NCI-H2029 treated with DMSO at 0.1 percent for 48 hours (cell line): Measurements from ENCODE around the gene PRKCH.
A peak's percentile ranks its signal among the peaks of the same experiment; 100 is the strongest.
"Not testable (repeated sequence)": the region's sequence is repeated elsewhere in the genome, so short reads cannot be mapped to it uniquely, and the experiment has no call there.

ENCODE experiments used
- DNase-seq: peaks from one replicate; lab custom pipeline; 2025; lab: John Stamatoyannopoulos, UW

Gene PRKCH

GRCh38 chr14:61459229-61459628 lies 137.8 kb downstream of the PRKCH start:
- no peak for DNase-seq

- no peak for DNase-seq
These were observed 138.7 kb downstream of the PRKCH start for GRCh38 chr14:61460063-61460462.

DNA sequence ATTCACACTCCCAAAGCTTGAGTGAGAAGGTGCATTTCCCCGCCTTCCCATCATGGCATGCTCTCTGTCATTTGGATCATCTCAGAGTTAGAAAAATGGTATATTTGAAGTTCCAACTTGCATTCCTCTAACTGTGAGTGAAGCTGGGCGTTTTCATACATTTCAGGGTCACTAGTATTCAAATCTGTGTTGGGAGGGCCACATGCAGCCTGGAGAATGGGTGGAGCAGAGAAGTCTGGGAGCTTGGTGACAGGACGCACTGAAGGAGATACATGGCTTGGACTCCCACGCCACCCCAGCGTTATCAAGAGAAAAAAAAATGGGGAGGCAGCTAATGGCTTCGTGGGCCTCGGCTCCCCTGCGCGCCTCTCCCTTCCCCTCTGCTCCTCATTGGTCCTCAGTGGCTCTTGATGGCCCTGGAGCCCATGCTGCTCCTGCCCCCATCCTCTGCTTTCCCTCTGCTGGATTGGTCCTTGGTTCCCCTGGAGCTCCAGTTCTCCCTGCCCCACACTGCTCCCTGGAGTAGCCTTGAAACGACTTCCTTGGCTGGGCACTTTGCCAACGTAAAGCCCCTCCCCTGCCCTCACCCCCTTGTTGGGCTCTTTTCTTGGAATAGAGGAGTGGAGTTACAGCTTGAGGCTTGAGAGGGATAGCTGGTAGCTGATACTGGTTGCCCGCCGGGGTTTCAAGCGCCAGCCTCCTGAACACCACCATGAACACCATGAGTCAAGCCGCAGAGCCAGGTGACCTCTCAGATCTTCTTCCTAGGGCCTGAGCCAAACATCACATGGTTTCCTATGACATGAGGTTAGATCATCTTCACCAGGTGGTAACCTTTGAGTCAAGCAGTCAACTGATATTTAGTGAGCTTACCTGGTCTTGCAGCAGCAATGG lies 139.6 kb downstream of the PRKCH start:
- DNase-seq = peak; percentile 99

- peak; percentile 98 for DNase-seq
These were observed 140.5 kb downstream of the PRKCH start for GRCh38 chr14:61461808-61462275.

DNA sequence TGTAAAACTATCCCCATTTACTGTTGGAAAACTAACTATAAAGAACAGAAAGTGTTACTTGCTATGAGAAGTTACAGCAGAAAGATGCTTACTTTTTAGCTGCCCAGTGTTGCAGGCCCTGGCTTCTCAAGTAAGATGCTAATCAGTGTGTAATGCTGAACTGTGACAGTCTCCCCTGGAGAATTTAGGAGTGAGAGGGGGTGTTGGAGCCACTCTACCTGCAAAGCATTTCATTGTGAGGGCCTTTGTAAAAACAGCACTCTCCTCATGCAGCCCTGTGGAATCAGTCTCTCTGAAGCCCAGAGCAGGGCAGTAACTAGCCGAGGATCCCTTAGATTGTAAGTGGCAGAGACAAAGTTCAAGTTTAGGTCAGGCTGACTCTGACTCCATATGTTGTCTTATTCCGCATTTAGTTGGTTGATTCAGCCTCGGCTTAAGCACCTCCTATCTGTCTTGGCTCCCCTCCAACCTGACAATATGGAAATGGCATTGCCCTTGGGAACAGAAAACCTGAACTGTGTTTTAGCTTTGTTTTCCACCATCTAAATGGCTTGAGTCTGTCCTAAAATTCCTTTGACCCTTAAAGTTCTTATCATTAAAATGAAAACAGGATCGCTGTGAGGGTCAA lies 141.3 kb downstream of the PRKCH start:
- no peak for DNase-seq

DNA sequence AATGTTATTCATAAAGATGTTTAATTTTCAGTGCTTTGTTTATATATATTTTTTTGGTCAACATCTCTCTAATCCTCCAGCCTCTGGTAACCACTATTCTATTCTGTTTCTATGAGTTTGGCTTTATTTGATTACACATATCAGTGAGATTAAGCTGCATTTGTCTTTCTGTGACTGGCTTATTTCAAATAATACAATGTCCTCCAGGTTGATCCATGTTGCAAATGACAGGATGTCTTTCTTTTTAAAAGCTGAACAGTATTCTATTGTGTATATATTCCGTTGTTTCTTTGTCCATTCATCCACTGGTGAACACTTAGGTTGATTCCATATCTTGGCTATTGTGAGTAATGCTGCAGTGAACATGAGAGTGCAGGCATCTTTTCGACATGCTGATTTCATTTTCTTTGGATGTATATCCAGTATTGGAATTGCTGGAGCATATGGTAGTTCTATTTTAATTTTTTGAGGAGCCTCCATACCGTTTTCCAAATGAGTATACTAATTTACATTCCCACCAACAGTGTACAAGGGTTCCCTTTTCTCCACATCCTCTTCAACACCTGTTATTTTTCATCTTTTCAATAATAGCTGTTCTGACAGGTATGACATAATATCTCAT lies 142.4 kb downstream of the PRKCH start:
- no peak for DNase-seq

DNA sequence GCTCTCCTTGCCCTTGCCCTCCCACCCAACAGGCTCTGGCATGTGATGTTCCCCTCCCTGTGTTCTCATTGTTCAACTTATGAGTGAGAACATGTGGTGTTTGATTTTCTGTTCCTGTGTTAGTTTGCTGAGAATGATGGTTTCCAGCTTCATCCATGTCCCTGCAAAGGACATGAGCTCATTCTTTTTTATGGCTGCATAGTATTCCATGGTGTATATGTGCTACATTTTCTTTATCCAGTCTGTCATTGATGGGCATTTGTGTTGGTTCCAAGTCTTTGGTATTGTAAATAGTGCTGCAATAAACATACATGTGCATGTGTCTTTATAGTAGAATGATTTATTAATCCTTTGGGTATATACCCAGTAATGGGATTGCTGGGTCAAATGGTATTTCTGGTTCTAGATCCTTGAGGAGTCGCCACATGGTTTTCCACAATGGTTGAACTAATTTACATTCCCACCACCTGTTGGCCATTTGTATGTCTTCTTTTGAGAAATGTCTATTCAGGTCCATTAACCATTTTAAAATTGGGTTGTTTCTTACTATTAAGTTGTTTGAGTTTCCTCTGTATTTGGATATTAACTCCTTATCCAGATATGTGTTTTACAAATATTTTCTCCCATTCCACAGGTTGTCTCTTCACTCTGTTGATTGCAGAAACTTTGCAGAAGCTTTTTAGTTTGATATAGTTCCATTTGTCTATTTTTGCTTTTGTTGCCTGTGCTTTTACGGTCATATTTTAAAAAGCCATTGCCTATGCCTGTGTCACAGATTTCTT lies 143.4 kb downstream of the PRKCH start:
- not testable (repeated sequence) for DNase-seq

GRCh38 chr14:61466249-61466904 lies 145.0 kb downstream of the PRKCH start:
- no peak for DNase-seq

- DNase-seq = no peak
These were observed 145.5 kb downstream of the PRKCH start for GRCh38 chr14:61466905-61467280.

DNA sequence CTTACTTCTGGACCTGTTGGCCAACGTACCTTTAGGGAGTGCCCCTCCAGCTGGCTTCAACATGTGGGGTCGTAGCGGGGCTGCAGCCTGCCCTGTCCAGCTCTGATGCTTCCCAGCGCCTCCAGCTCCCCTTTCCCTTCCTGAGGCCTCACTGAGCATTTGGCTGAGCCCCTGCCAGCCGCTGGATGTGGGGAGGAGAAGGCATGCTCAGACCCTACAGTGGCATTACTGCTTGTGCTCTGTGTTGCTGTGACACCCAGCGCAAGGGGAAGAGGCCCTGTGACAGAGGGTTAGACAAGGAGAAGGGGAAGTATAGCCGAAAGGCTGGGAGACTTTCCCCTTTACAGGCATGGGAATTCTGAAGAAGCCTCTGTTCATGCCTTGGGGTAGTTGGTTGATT lies 145.9 kb downstream of the PRKCH start:
- no peak for DNase-seq

DNA sequence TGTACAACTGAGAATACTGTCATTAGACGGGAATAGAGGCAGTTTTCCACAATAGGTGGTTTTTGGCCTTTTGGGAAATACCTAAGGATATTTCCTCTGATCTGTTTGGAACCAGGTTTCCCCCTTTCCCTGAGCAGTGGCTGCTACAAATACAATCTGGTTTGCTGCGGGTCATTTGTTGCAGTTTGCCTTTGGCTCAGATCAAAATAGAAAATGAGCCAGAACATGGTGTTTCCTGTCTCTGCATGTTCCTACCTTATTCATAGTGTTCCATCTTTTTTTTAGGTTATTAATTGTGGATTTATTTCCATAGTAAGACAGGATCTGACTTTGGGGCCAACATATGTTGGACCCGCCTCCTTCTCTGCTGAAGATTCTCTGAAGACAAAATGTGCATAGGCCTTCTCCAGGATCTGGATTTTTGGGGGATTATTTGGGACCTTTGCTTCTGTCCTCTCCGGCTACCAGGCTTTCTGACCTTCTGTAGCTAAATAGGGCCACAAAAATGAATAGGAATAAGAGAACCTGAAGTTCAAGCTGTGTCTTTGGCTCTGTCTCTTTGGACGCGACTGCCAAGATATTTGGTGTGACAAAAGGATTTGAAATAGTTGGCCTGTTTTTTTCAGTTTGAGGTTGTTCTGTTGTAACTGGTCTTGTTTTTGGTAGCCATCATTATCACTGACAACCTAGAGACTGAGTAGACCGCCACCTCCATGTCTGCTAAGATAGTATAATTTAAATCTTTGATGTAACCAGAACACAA lies 146.9 kb downstream of the PRKCH start:
- no peak for DNase-seq

DNA sequence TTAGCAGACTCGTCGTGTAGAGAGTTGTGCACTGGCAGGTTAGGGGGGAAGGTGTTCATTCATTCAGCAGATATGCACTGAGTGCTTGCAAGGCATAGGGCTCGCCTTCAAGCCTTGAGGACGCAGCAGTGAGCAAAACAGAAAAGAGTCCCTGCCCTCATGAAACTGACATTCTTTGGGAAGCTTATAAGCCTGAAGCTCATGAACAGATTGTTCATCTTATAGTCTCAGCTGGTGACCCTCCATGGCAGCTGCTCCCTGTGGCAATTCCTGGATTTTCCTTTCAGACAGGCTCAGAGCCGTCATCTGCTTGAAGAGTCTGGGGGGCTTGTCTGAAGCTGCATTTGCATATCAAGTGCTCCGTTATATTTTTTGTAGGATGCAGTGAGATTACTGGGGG lies 148.4 kb downstream of the PRKCH start:
- no peak for DNase-seq

DNA sequence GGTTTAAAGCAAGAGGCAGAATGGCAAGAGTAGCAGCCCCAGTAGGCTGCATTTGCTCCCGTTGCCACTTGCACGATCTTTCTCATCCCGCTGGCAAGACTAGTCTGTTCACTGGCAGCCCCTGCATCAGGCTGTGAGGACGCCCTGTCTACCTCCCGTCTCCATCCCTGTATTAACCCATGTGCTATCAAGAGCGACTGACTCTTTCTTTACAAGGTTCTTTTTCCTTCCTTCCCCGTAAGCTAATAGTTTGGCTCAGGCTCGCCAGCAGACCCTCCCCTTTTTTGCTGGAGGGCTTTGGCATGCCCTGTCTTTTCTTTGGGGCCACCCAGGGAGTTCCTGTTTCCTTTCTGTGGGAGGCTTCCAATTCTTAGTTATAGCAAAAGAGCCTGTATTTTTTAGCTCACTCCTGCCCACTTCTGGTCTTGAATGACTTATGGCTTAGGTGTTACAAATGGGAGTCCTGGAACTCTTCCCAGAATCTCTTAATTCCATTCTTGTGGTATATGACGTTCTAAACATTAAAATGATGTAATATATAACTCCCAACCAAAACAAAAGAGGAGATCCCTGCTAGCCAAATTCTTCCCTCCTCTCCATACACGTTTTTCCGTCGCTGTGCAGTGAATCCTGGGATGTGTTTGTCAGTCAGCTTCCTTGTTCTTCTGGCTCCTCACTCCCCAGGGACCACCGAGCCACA lies 149.0 kb downstream of the PRKCH start:
- no peak for DNase-seq

DNA sequence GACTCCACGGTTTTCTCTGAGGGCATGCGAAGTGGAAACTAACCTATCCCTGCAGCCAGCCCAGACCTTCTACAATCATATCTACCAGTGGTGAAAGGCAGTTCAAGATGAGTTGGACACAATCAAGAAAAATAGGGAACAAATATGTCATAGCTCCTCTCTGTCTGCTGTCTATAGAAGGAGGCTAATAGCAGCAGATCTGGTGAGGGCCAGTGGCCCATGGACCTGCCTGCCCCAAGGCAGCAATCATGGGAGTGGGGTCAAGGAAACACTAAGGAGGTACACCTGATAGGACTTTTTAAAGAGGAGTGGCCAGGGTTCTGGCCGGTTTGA lies 149.5 kb downstream of the PRKCH start:
- no peak for DNase-seq

GRCh38 chr14:61471297-61472005 lies 150.1 kb downstream of the PRKCH start:
- DNase-seq = no peak

DNA sequence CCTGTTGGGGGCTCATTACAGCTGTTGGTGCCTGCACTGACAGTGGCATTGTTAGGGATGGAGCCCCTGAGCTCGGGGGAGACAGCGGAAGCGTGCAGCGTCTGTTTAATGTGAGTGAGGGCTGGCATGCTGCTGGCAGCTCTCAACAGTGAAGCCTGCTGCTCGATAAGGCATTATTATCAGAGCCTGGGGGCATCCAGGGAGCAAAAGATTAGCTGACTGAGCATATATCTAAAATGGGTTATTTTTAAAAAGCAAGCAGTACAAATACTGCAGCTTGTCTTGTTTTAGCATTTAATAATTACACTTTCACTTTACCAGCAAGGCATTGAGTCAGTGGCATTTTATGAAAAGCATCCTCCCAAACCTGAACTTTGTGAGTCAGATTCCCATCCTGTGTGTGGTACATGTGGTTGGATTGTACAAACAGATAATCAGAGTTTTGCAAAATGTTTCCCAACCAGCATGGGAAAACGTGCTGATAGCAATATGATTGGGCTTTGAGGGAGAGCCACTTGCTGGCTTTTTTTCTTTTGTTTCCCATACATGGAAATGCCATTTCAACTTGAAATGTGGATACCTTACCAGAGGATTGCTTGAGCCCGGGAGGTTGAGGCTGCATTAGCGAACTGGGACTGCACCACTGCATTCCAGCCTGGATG lies 150.8 kb downstream of the PRKCH start:
- no peak for DNase-seq

DNA sequence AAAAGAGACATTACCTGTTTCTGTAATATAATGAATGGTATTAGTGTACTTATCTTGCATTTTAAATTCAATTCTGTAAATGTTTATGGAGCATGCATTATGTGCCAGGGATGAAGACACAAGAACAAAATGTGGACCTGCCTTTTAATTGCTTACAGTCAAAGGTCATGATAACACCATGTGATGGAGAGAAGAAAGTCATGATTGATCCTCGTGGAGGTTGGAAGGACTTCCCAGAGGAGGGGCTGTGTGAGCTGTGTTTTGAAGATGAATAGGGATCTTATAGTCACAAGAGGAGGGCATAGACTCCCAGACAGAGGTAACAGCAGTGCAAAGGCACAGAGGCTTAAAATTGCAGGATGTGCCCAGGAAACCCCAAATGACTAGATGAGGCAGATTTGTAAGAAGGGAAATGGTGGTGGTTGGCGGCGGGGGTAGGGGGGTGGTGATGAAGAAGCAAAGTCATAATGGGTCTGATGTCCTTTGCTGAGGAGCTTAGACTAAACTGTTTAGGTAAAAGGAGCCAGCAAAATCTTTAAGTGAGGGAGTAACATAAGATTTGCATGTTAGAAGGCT lies 151.5 kb downstream of the PRKCH start:
- DNase-seq = no peak

- no peak for DNase-seq
These were observed 152.6 kb downstream of the PRKCH start for GRCh38 chr14:61474015-61474414.

DNA sequence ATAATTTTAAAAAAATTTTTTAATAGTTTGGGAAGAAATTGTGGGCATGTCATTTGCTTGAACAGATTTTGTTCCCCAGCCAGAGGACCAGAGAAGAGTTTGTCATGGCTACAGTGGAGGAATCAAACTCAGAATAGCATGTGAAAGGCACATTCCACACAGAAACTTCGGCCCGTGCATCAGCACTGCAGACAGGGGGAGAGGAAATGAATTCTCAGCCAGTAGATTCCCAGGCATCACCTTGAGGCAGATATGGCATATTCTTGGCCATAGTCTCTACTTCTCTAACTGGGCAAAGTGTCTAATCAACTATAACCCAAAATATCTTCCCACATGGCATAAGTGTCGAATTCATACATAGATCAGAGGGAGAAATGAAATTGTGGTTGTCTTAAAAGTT lies 153.3 kb downstream of the PRKCH start:
- no peak for DNase-seq
